Stimulated activated CD8-positive, alpha-beta memory T cell treated with anti-CD3 and anti-CD28 coated beads, Interleukin-4, amount 100 ng/mL, for 1 hour (primary cell): Measurements from ENCODE around the gene TSPAN14.

Experiments used
- DNase-seq, 2 donors: peaks; one replicate each; pipeline ENCODE4 v3.0.0-alpha.2; 2020; ENCODE audit warnings: low read depth in 2 of 2, low spot score in 1 of 2

The TSPAN14 gene

GRCh38 chr10:80454513-80455460, 677 bp downstream of the TSPAN14 start:
- DNase-seq, result no peak

- DNase-seq, result no peak
Measured at GRCh38 chr10:80455461-80456349, 1.6 kb downstream of the TSPAN14 start.

- DNase-seq, result no peak
Measured at GRCh38 chr10:80457554-80458262, 3.6 kb downstream of the TSPAN14 start.

- no peak for DNase-seq
Measured at GRCh38 chr10:80458263-80458625, 4.1 kb downstream of the TSPAN14 start.

- no peak for DNase-seq
Measured at GRCh38 chr10:80458638-80459037, 4.5 kb downstream of the TSPAN14 start.

GRCh38 chr10:80459047-80459865, 5.1 kb downstream of the TSPAN14 start:
- peak; percentile 36 to 47 for DNase-seq

- no peak for DNase-seq
Measured at GRCh38 chr10:80460399-80461207, 6.5 kb downstream of the TSPAN14 start.

GRCh38 chr10:80461208-80462183, 7.4 kb downstream of the TSPAN14 start:
- no peak for DNase-seq

GRCh38 chr10:80462299-80462980, 8.3 kb downstream of the TSPAN14 start:
- DNase-seq, result no peak

- no peak for DNase-seq
Measured at GRCh38 chr10:80462981-80463741, 9.1 kb downstream of the TSPAN14 start.

- no peak for DNase-seq
Measured at GRCh38 chr10:80463868-80464267, 9.8 kb downstream of the TSPAN14 start.

GRCh38 chr10:80464557-80465450, 10.7 kb downstream of the TSPAN14 start:
- DNase-seq, result no peak

- DNase-seq, result no peak
Measured at GRCh38 chr10:80465451-80465835, 11.3 kb downstream of the TSPAN14 start.

GRCh38 chr10:80465839-80466590, 11.9 kb downstream of the TSPAN14 start:
- DNase-seq, result no peak

- no peak for DNase-seq
Measured at GRCh38 chr10:80466724-80467326, 12.7 kb downstream of the TSPAN14 start.
